CD14-positive monocyte (primary cell): ENCODE results near the gene GPHN. TPM values are rescaled to one million over a fixed set of nuclear protein-coding genes. Genes with fewer than 3 reads are reported as not detected.
"Not testable (repeated sequence)": the region's sequence is repeated elsewhere in the genome, so short reads cannot be mapped to it uniquely, and the experiment has no call there.

Source experiments
- DNase-seq, 3 donors: peaks; one replicate each; pipeline ENCODE4 v3.0.0-alpha.2; 2011 to 2022
- H2AFZ ChIP-seq: 2 replicates; pipeline ENCODE4 v1.6.0; 2012; ENCODE audit warnings: mild to moderate bottlenecking, low read depth, low read length, inconsistent platforms; ENCODE audit not compliant: insufficient read depth, poor library complexity, severe bottlenecking
- H3K27ac ChIP-seq, 2 donors: 1 replicate in 1 of 2; 2 replicates in 1 of 2; pipeline ENCODE4 v1.5.1; 2012 to 2013; ENCODE audit warnings: low read length in 2 of 2, control low read depth in 1 of 2, inconsistent platforms in 1 of 2, low read depth in 1 of 2, mild to moderate bottlenecking in 1 of 2
- H3K27me3 ChIP-seq, 2 donors: one replicate each; pipeline versions ENCODE4 v1.6.0 to v1.6.1; 2011 to 2013; ENCODE audit warnings: low read length in 2 of 2; ENCODE audit not compliant: control insufficient read depth in 2 of 2, insufficient read depth in 2 of 2
- H3K36me3 ChIP-seq, 2 donors: replicated peaks in 1 of 2; 1 replicate in 1 of 2; 2 replicates in 1 of 2; pipeline versions ENCODE4 v1.5.1 to v1.6.1; 2012 to 2013; ENCODE audit warnings: low read length in 2 of 2, control low read depth in 1 of 2, inconsistent platforms in 1 of 2, mild to moderate bottlenecking in 1 of 2; ENCODE audit not compliant: insufficient read depth in 2 of 2, control insufficient read depth in 1 of 2
- H3K4me1 ChIP-seq, 2 donors: 1 replicate in 1 of 2; 2 replicates in 1 of 2; pipeline versions ENCODE4 v1.5.1 to v1.6.1; 2012 to 2013; ENCODE audit warnings: low read length in 2 of 2, control low read depth in 1 of 2, inconsistent platforms in 1 of 2, mild to moderate bottlenecking in 1 of 2, moderate library complexity in 1 of 2; ENCODE audit not compliant: insufficient read depth in 2 of 2, control insufficient read depth in 1 of 2
- H3K4me2 ChIP-seq: replicated peaks from 2 replicates; pipeline ENCODE3; 2012; ENCODE audit warnings: low read length, moderate library complexity, mild to moderate bottlenecking; ENCODE audit not compliant: poor library complexity, severe bottlenecking; ENCODE audit errors: extremely low read depth
- H3K4me3 ChIP-seq, 3 experiments: fragments of 200-600 bp in 1 of 3; sonication (generic) in 1 of 3; replicated peaks in 1 of 3; 1 replicate in 2 of 3; 2 replicates in 1 of 3; pipeline ENCODE4 v1.5.1; 2011 to 2013; ENCODE audit warnings: low read length in 3 of 3, mild to moderate bottlenecking in 3 of 3, control low read depth in 2 of 3, low read depth in 2 of 3, inconsistent platforms in 1 of 3, moderate library complexity in 1 of 3
- H3K79me2 ChIP-seq: 2 replicates; pipeline ENCODE4 v1.6.0; 2012; ENCODE audit warnings: mild to moderate bottlenecking, control low read depth, inconsistent platforms, low read length, moderate library complexity; ENCODE audit not compliant: insufficient read depth
- H3K9ac ChIP-seq: 2 replicates; pipeline ENCODE4 v1.6.0; 2017; ENCODE audit warnings: low read length, mild to moderate bottlenecking; ENCODE audit not compliant: insufficient read depth, poor library complexity, severe bottlenecking
- H3K9me3 ChIP-seq, 2 donors: replicated peaks in 1 of 2; 1 replicate in 1 of 2; 2 replicates in 1 of 2; pipeline versions ENCODE4 v1.5.1 to v1.6.1; 2012 to 2013; ENCODE audit warnings: low read length in 2 of 2, control low read depth in 1 of 2; ENCODE audit not compliant: control insufficient read depth in 1 of 2, insufficient read depth in 1 of 2
- H4K20me1 ChIP-seq: 2 replicates; pipeline ENCODE4 v1.6.0; 2012; ENCODE audit warnings: mild to moderate bottlenecking, low read length, control low read depth, moderate library complexity; ENCODE audit not compliant: insufficient read depth
- H3K27ac Mint-ChIP-seq, 7 donors: one replicate each; pipeline ENCODE4 v1.8.0; 2020; ENCODE audit warnings: mild to moderate bottlenecking in 7 of 7, mixed read lengths in 7 of 7, moderate library complexity in 6 of 7, inconsistent platforms in 2 of 7
- H3K27me3 Mint-ChIP-seq, 3 donors: one replicate each; pipeline ENCODE4 v1.8.0; 2021 to 2022; ENCODE audit warnings: low read depth in 3 of 3, mild to moderate bottlenecking in 3 of 3, mixed read lengths in 3 of 3, moderate library complexity in 3 of 3, inconsistent platforms in 1 of 3
- H3K36me3 Mint-ChIP-seq, 2 donors: one replicate each; pipeline ENCODE4 v1.8.0; 2020; ENCODE audit warnings: mixed read lengths in 2 of 2, inconsistent platforms in 1 of 2, mild to moderate bottlenecking in 1 of 2
- H3K4me1 Mint-ChIP-seq: one replicate; pipeline ENCODE4 v1.8.0; 2020; ENCODE audit warnings: mild to moderate bottlenecking, mixed read lengths
- H3K4me3 Mint-ChIP-seq, 2 donors: one replicate each; pipeline ENCODE4 v1.8.0; 2020; ENCODE audit warnings: mild to moderate bottlenecking in 2 of 2, mixed read lengths in 2 of 2, moderate library complexity in 1 of 2
- H3K9me3 Mint-ChIP-seq, 7 donors: one replicate each; pipeline ENCODE4 v1.8.0; 2020 to 2022; ENCODE audit warnings: mixed read lengths in 7 of 7, mild to moderate bottlenecking in 6 of 7, moderate library complexity in 6 of 7, inconsistent platforms in 2 of 7
- WGBS: methylation state at CpG from one replicate; pipeline ENCODE4 v1.1.5; 2013; ENCODE audit warnings: missing lambda C conversion rate; ENCODE audit not compliant: insufficient coverage; 5-methylcytosine and 5-hydroxymethylcytosine counted together
- intact Hi-C, 2 donors: fragments of 100-400 bp; cut with micrococcal nuclease; formaldehyde crosslinking; loops; one replicate each; pipeline versions ENCODE4 v1.15.0 to v1.15.1; 2023
- polyA plus RNA-seq, 3 donors: library from polyadenylated mRNA; depleted of rRNA in 1 of 3; unstranded in 2 of 3; stranded (reverse) in 1 of 3; fragments of 300-500 nt in 2 of 3; fragments of >200 nt in 1 of 3; fragmentation: Illumina TruSeq in 2 of 3; gene quantifications; 1 replicate in 2 of 3; 2 replicates in 1 of 3; pipeline ENCODE4 v1.2.3, GENCODE V29; 2012 to 2021
- TF ChIP-seq, protein P1 (sequence below): fragments of 200-600 bp; IDR thresholded peaks from one replicate; pipeline ENCODE4 v1.8.0; 2022; ENCODE audit warnings: antibody characterized with exemption, mild to moderate bottlenecking

GPHN gene
- polyA plus RNA-seq, 3 donors = 1.9 to 3.1 (median 3.0) TPM

DNA sequence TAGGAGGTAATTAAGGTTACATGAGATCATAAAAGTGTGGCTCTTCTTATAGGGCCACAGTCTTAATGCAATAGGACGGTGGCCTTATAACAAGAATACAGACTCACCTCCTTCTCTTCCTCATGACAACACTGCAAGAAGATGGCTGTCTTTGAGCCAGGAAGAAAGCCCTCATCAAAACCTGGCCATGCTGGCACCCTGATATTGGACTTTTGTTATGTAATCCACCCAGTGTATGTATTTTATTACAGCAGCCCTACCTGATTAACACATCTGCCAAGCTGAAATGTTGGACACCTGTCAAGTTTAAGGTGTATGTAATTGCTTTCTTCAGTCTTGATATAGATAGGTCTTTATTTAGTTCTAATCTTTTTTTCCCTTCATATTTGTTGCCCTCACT lies 217.0 kb downstream of the GPHN start:
- Mint-ChIP-seq H3K4me3 (no peak overlapping the region), H3K4me1 (no peaks in the 10 kb centered on the region), H3K36me3 (peaks cover 2 to 3% of the 10 kb centered on the region in 2 donors), H3K27me3 (no peaks in the 10 kb centered on the region), H3K27ac (no peak overlapping the region), H3K9me3 (peaks cover 5 to 30% (median 19%) of the 10 kb centered on the region in 7 donors)
- Histone ChIP-seq H3K9me3 (peaks cover 17 to 25% of the 10 kb centered on the region in 2 donors), H3K4me2 (no peak overlapping the region), H3K36me3 (no peaks in the 10 kb centered on the region), H3K4me3 (no peak overlapping the region), H3K27ac (no peak overlapping the region), H3K4me1 (no peaks in the 10 kb centered on the region), H4K20me1 (no peaks in the 10 kb centered on the region), H3K79me2 (no peaks in the 10 kb centered on the region), H3K9ac (no peak overlapping the region), H3K27me3 (no peaks in the 10 kb centered on the region), H2AFZ (no peak overlapping the region)
- TF ChIP-seq, protein P1, sequence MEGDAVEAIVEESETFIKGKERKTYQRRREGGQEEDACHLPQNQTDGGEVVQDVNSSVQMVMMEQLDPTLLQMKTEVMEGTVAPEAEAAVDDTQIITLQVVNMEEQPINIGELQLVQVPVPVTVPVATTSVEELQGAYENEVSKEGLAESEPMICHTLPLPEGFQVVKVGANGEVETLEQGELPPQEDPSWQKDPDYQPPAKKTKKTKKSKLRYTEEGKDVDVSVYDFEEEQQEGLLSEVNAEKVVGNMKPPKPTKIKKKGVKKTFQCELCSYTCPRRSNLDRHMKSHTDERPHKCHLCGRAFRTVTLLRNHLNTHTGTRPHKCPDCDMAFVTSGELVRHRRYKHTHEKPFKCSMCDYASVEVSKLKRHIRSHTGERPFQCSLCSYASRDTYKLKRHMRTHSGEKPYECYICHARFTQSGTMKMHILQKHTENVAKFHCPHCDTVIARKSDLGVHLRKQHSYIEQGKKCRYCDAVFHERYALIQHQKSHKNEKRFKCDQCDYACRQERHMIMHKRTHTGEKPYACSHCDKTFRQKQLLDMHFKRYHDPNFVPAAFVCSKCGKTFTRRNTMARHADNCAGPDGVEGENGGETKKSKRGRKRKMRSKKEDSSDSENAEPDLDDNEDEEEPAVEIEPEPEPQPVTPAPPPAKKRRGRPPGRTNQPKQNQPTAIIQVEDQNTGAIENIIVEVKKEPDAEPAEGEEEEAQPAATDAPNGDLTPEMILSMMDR = no peak
- DNase-seq = no peak
- no CpG with 5 or more reads among the region's 1 CpG for WGBS
- intact Hi-C loops = no loop called here

DNA sequence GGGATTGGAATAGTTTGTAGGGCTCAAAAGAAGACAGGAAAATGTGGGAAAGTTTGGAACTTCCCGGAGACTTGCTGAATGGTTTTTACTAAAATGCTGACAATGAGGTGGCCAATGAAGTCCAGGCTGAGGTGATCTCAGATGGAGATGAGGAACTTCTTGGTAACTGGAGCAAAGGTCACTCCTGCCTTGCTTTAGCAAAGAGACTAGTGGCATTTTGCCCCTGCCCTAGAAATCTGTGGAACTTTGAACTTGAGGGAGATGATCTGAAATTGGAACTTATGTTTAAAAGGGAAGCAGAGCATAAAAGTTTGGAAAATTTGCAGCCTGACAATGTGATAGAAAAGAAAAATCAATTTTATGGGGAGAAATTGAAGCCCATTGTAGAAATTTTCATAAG lies 223.4 kb downstream of the GPHN start:
- H2AFZ ChIP-seq, H3K27me3 ChIP-seq, H3K27me3 Mint-ChIP-seq, intact Hi-C loops, H3K4me2 ChIP-seq, H4K20me1 ChIP-seq, H3K4me3 ChIP-seq, H3K4me1 ChIP-seq, H3K9ac ChIP-seq, H3K79me2 ChIP-seq, H3K27ac Mint-ChIP-seq, DNase-seq, H3K4me1 Mint-ChIP-seq, H3K36me3 Mint-ChIP-seq, H3K36me3 ChIP-seq, H3K4me3 Mint-ChIP-seq, H3K27ac ChIP-seq: not testable (repeated sequence)
- H3K9me3 Mint-ChIP-seq = peaks cover 18 to 50% (median 39%) of the 10 kb centered on the region in 7 donors
- peaks cover 34 to 36% of the 10 kb centered on the region in 2 donors for H3K9me3 ChIP-seq
- 50% methylated on average over 1 of the region's 1 CpG for WGBS
